Pancreas (tissue), 10 donors: Measurements from ENCODE around the gene ASCC2. TPM values are rescaled to one million over a fixed set of nuclear protein-coding genes. Genes with fewer than 3 reads are reported as not detected.

Source experiments
- ATAC-seq, 4 donors: fragments of 200-7000 bp; cut with Tn5 transposase; one replicate each; pipeline versions ENCODE4 v1.8.0 to v1.9.1; 2020; ENCODE audit warnings: mild to moderate bottlenecking in 4 of 4, moderate library complexity in 4 of 4
- DNase-seq, 6 donors: peaks; one replicate each; pipeline ENCODE4 v3.0.0-alpha.2; 2020
- FAIRE-seq: peaks from 2 replicates; lab custom pipeline; 2012; peaks lifted over from hg19 to GRCh38; lab: Jason Lieb, UNC
- H3K27ac ChIP-seq, 4 donors: fragments of 200-600 bp; sonication (generic); 1 replicate in 3 of 4; 2 replicates in 1 of 4; pipeline versions ENCODE4 v1.5.0 to v1.8.0; 2020
- H3K27me3 ChIP-seq, 4 donors: fragments of 200-600 bp; one replicate each; pipeline ENCODE4 v1.8.0; 2021
- H3K36me3 ChIP-seq, 3 donors: fragments of 200-600 bp; sonication (generic) in 1 of 3; one replicate each; pipeline versions ENCODE4 v1.5.0 to v1.8.0; 2020 to 2021
- H3K4me1 ChIP-seq, 3 donors: fragments of 200-600 bp; one replicate each; pipeline ENCODE4 v1.8.0; 2021
- H3K4me3 ChIP-seq, 4 donors: fragments of 200-600 bp; sonication (generic) in 2 of 4; one replicate each; pipeline versions ENCODE4 v1.5.0 to v1.8.0; 2020 to 2021
- H3K9me3 ChIP-seq, 4 donors: fragments of 200-600 bp; one replicate each; pipeline ENCODE4 v1.8.0; 2021
- WGBS, 2 donors: extraction: QIAGEN DNeasy Blood & Tissue Kit; methylation state at CpG; one replicate each; pipeline ENCODE4 v1.1.7; 2013; 5-methylcytosine and 5-hydroxymethylcytosine counted together
- intact Hi-C, 3 donors: fragments of 100-400 bp; cut with DNase I; formaldehyde crosslinking; loops; one replicate each; pipeline versions ENCODE4 v1.11.1 to v1.14.2; 2022
- polyA plus RNA-seq, 2 donors: library from polyadenylated mRNA; stranded (reverse); fragments of 200-250 nt; gene quantifications; one replicate each; pipeline ENCODE4 v1.2.3, GENCODE V29; 2013
- total RNA-seq, 6 donors: library from RNA; stranded (reverse); fragmentation: NEBNext Ultra II Directional in 4 of 6; extraction: Animal tissue kit (Norgen Biotek cat#: 25700) in 4 of 6; gene quantifications; one replicate each; pipeline versions ENCODE4 v1.2.1 to v1.2.4, GENCODE V29; 2021 to 2023
- TF ChIP-seq, protein P1 (sequence below), 4 donors: fragments of 200-600 bp; sonication (generic) in 3 of 4; IDR thresholded peaks; one replicate each; pipeline versions ENCODE4 v1.5.0 to v1.8.0; 2021; ENCODE audit warnings: antibody characterized with exemption in 4 of 4
- donor health status: healthy with polysubstance abuse.
- donor health status: DM: no; HTN: no; CAD: no; lungs with moderate emphysema.
- donor health status: DM: no; HTN: no; CAD: no.
- donor health status: control.
- donor health status: control.
- donor health status: Bipolar disorder and iron deficiency.
- donor health status: DM: yes; HTN: yes; CAD: no.
- donor health status: DM: no; HTN: no; CAD: no.
- donor health status: DM: no; HTN: no; CAD: no.
- donor health status: DM: yes; HTN: yes; CAD: no.

The ASCC2 gene
- total and polyA plus RNA-seq, 8 donors, result 26.4 to 66.6 (median 31.1) TPM

DNA sequence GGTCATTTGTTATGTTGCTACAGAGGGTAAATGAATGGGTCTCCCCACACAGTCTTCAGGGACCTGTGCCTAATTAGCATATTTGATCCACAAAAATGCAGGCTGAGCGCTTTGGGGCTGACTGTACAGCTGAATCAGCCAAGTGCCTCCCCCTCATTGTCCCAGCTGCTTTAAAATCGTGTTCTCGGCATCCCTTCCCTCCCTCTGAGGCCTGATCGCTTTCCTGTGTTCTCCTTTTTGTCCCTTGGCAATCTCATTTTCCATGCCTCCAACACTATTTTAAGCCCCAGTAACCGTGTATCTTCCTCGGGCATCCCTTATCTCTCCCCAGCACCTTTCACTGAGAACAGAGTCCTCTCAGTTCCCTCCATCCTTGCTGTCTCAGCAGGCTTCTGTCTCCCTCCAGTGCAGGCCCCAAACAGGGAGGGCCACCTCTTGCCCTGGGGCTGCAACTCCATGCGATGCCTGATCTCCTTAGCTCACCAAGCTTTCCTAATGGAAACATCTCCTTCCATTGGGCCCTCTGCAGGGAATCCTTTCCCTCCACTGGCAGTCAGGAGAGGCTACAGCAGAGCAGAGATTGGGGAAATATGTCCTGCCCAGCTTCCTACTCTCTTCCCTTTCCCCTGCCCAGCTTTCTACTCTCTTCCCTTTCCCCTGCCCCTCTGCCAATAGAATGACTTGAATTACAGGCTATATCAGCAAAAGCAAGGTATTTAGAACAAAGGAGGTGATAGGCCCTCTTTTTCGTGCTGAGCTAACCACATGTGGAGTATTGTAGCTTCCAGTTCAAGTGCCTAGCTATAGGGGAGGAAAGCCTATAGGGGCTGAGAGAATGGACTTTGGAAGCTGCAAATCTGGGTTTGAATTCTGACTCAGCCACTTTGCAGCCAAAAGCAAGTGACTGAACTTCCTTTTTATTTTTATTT lies 57.1 kb downstream of the ASCC2 start:
- Histone ChIP-seq H3K4me3 (no peak overlapping the region), H3K4me1 (peaks cover 49 to 57% (median 55%) of the 10 kb centered on the region in 3 donors), H3K27ac (peak overlapping the region; percentile 58 to 88 (median 84)), H3K9me3 (no peaks in the 10 kb centered on the region), H3K27me3 (no peaks in the 10 kb centered on the region), H3K36me3 (no peaks in the 10 kb centered on the region)
- TF ChIP-seq, protein P1, sequence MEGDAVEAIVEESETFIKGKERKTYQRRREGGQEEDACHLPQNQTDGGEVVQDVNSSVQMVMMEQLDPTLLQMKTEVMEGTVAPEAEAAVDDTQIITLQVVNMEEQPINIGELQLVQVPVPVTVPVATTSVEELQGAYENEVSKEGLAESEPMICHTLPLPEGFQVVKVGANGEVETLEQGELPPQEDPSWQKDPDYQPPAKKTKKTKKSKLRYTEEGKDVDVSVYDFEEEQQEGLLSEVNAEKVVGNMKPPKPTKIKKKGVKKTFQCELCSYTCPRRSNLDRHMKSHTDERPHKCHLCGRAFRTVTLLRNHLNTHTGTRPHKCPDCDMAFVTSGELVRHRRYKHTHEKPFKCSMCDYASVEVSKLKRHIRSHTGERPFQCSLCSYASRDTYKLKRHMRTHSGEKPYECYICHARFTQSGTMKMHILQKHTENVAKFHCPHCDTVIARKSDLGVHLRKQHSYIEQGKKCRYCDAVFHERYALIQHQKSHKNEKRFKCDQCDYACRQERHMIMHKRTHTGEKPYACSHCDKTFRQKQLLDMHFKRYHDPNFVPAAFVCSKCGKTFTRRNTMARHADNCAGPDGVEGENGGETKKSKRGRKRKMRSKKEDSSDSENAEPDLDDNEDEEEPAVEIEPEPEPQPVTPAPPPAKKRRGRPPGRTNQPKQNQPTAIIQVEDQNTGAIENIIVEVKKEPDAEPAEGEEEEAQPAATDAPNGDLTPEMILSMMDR (IDR thresholded peaks at IDR 0.05), result no peak
- ATAC-seq, result no peak
- DNase-seq, result no peak
- 55 to 60% methylated on average over 8 of the region's 8 CpGs for WGBS, 2 donors
- intact Hi-C loops, result no loop called here
- FAIRE-seq, result no peak

DNA sequence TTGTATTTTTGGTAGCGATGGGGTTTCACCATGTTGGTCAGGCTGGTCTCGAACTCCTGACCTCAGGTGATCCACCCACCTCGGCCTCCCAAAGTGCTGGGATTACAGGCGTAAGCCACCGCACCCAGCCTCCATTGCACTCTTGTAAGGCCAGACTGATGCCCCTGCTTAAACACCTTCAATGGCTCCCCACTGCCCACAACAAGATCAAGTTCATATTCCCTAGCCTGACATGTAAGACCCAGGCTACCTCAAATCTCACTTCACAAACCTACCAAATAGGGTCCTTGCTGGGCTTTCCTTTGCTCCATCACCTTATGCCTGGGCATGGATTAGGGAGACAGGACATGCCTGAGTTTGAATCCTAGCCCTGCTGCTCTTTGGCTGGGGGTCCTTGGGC lies 57.9 kb downstream of the ASCC2 start:
- no peak overlapping the region for H3K4me3 ChIP-seq
- DNase-seq, result no peak
- WGBS, 2 donors, result 95 to 97% methylated on average over 5 of the region's 5 CpGs
- TF ChIP-seq, protein P1 (IDR thresholded peaks at IDR 0.05), result no peak
- H3K27ac ChIP-seq, result peak overlapping the region in 2 of 4 donors; percentile 86 to 88
- no peak for ATAC-seq
- intact Hi-C loops, result no loop called here
- no peaks in the 10 kb centered on the region for H3K36me3 ChIP-seq
- H3K27me3 ChIP-seq, result no peaks in the 10 kb centered on the region
- H3K4me1 ChIP-seq, result peaks cover 41 to 50% (median 49%) of the 10 kb centered on the region in 3 donors
- no peak for FAIRE-seq
- H3K9me3 ChIP-seq, result no peaks in the 10 kb centered on the region

DNA sequence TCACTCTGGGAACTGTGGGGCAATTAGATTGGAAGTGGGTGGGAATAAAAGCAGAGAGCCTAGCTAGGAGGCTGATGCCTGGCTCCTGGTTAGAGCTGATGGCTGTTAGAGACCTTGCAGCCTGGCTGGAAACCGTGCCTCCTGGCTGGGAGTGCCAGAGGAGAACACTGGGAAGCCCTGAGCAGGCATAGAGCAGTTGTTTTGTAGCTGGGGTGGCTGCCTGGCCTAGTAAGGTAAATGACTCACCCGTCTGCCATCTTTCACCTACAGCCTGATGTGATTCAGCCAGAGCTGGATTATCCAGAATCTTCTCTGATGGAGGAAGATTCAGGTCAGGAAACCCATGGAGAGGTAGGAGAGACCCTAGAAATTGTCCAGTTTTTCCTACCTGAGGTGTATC lies 64.8 kb downstream of the ASCC2 start:
- FAIRE-seq (no peak), DNase-seq (no peak), ATAC-seq (peak in 3 of 4 donors; percentile 11 to 57 (median 43))
- H3K9me3 ChIP-seq, result no peaks in the 10 kb centered on the region
- H3K27me3 ChIP-seq, result no peaks in the 10 kb centered on the region
- intact Hi-C loops, result no loop called here
- H3K27ac ChIP-seq, result no peak overlapping the region
- no peak overlapping the region for H3K4me3 ChIP-seq
- TF ChIP-seq, protein P1 (IDR thresholded peaks at IDR 0.05), result no peak
- H3K36me3 ChIP-seq, result peaks cover 0 to 16% (median 10%) of the 10 kb centered on the region in 3 donors
- WGBS, 2 donors, result 76 to 81% methylated on average over 2 of the region's 2 CpGs
- H3K4me1 ChIP-seq, result peaks cover 2 to 5% (median 5%) of the 10 kb centered on the region in 3 donors

DNA sequence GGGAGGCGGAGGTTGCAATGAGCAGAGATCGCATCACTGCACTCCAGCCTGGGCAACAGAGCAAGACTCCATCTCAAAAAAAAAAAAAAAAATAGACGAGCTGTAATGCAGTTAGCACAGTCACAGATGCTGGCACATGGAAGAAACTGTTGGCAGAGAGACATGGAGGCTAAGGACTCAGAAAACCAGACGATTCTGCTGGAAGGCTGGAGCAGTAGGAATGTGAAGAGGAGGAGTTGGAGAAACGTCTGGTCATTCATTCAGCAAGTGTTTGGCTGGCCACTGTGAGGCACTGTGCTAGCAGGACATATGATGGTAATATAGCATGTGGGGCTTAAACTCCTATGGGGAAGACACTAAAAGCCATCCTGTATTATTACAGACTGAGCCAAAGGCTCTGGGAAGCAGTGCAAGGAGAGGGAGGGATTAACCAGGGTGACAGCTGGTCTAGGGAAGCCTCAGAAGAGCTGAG lies 65.9 kb downstream of the ASCC2 start:
- no peak overlapping the region for H3K27ac ChIP-seq
- WGBS, 2 donors, result 46 to 48% methylated on average over 5 of the region's 5 CpGs
- H3K36me3 ChIP-seq, result peaks cover 0 to 16% (median 10%) of the 10 kb centered on the region in 3 donors
- no peaks in the 10 kb centered on the region for H3K27me3 ChIP-seq
- intact Hi-C loops, result no loop called here
- peaks cover 2 to 8% (median 5%) of the 10 kb centered on the region in 3 donors for H3K4me1 ChIP-seq
- TF ChIP-seq, protein P1 (IDR thresholded peaks at IDR 0.05), result no peak
- H3K9me3 ChIP-seq, result no peaks in the 10 kb centered on the region
- FAIRE-seq (no peak), ATAC-seq (peak in 3 of 4 donors; percentile 39 to 58 (median 51)), DNase-seq (no peak)
- H3K4me3 ChIP-seq, result no peak overlapping the region
